Colonic mucosa (tissue), 4 donors: ENCODE measurements around the gene FXYD3. TPM values are rescaled to one million over a fixed set of nuclear protein-coding genes. Genes with fewer than 3 reads are reported as not detected.

Experiments
- DNase-seq: peaks from one replicate; pipeline ENCODE4 v3.0.0-alpha.2; 2020
- H3K27ac ChIP-seq: fragments of 200-600 bp; one replicate; pipeline ENCODE4 v1.8.0; 2021
- H3K27me3 ChIP-seq: fragments of 200-600 bp; one replicate; pipeline ENCODE4 v1.8.0; 2021
- H3K36me3 ChIP-seq: fragments of 200-600 bp; one replicate; pipeline ENCODE4 v1.8.0; 2021
- H3K4me1 ChIP-seq: fragments of 200-600 bp; one replicate; pipeline ENCODE4 v1.8.0; 2021; ENCODE audit warnings: mild to moderate bottlenecking
- H3K4me3 ChIP-seq: fragments of 200-600 bp; one replicate; pipeline ENCODE4 v1.8.0; 2021
- H3K9ac ChIP-seq, 2 donors: one replicate each; pipeline ENCODE4 v1.7.0; 2013; ENCODE audit warnings: control low read depth in 2 of 2, low read depth in 2 of 2, low read length in 2 of 2
- H3K9me3 ChIP-seq: fragments of 200-600 bp; one replicate; pipeline ENCODE4 v1.8.0; 2021
- intact Hi-C: fragments of 100-400 bp; cut with DNase I; formaldehyde crosslinking; loops from one replicate; pipeline ENCODE4 v1.14.1; 2022
- total RNA-seq, 2 donors: library from RNA; stranded (reverse); fragmentation: NEBNext Ultra II Directional in 1 of 2; extraction: Animal tissue kit (Norgen Biotek cat#: 25700) in 1 of 2; gene quantifications; one replicate each; pipeline ENCODE4 v1.2.1, GENCODE V29; 2021
- TF ChIP-seq, protein P1 (sequence below): fragments of 200-600 bp; IDR thresholded peaks from one replicate; pipeline ENCODE4 v1.8.0; 2022; ENCODE audit warnings: antibody characterized with exemption, mild to moderate bottlenecking
- donor health status: healthy.
- donor health status: DM: no; HTN: no; CAD: no.
- donor health status: DM: no; HTN: no; CAD: no.

Gene FXYD3
- total RNA-seq, 2 donors from 2014 or later = 1,386 to 2,836 TPM

- H3K4me3 ChIP-seq = peak overlapping the region; percentile 53
- peak overlapping the region; percentile 73 to 97 for H3K9ac ChIP-seq
- H3K27me3 ChIP-seq = no peaks in the 10 kb centered on the region
- intact Hi-C loops = no loop called here
- no peaks in the 10 kb centered on the region for H3K9me3 ChIP-seq
- peak overlapping the region; percentile 92 for H3K27ac ChIP-seq
- TF ChIP-seq, protein P1, sequence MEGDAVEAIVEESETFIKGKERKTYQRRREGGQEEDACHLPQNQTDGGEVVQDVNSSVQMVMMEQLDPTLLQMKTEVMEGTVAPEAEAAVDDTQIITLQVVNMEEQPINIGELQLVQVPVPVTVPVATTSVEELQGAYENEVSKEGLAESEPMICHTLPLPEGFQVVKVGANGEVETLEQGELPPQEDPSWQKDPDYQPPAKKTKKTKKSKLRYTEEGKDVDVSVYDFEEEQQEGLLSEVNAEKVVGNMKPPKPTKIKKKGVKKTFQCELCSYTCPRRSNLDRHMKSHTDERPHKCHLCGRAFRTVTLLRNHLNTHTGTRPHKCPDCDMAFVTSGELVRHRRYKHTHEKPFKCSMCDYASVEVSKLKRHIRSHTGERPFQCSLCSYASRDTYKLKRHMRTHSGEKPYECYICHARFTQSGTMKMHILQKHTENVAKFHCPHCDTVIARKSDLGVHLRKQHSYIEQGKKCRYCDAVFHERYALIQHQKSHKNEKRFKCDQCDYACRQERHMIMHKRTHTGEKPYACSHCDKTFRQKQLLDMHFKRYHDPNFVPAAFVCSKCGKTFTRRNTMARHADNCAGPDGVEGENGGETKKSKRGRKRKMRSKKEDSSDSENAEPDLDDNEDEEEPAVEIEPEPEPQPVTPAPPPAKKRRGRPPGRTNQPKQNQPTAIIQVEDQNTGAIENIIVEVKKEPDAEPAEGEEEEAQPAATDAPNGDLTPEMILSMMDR = no peak
- DNase-seq = no peak
- H3K4me1 ChIP-seq = peaks cover 8% of the 10 kb centered on the region
- H3K36me3 ChIP-seq = no peaks in the 10 kb centered on the region
Observed at GRCh38 chr19:35119578-35120155, 4.0 kb downstream of the FXYD3 start.

DNA sequence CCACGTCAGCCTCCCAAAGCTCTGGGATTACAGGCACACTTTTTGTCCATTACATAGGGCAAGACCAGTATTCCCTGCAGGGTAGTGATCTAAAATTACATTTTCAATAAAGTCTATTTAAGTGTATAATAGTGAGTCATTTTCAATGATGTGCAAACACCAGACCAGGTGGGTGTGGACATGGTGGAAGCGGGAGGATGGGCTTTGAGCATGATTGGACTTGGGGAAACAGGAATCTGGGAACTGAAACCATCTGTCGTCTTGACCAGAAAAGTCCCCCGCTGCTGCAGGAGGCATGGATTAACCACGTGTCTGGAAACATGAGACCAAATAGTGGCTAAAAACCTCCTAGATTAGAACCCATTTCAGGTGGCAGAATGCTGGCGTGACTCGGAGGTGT lies 4.9 kb downstream of the FXYD3 start:
- intact Hi-C loops = no loop called here
- Histone ChIP-seq H3K4me3 (peak overlapping the region; percentile 10), H3K4me1 (peaks cover 13% of the 10 kb centered on the region), H3K9ac (peak overlapping the region in 1 of 2 donors; percentile 80), H3K27me3 (no peaks in the 10 kb centered on the region), H3K27ac (peak overlapping the region; percentile 92), H3K36me3 (no peaks in the 10 kb centered on the region), H3K9me3 (no peaks in the 10 kb centered on the region)
- DNase-seq = peak; percentile 70
- TF ChIP-seq, protein P1 = no peak

GRCh38 chr19:35120898-35121297 lies 5.3 kb downstream of the FXYD3 start:
- DNase-seq = peak; percentile 80
- no peaks in the 10 kb centered on the region for H3K27me3 ChIP-seq
- peak overlapping the region; percentile 92 for H3K27ac ChIP-seq
- peak overlapping the region; percentile 10 for H3K4me3 ChIP-seq
- peak overlapping the region in 1 of 2 donors; percentile 80 for H3K9ac ChIP-seq
- no peaks in the 10 kb centered on the region for H3K36me3 ChIP-seq
- peaks cover 17% of the 10 kb centered on the region for H3K4me1 ChIP-seq
- intact Hi-C loops = no loop called here
- TF ChIP-seq, protein P1 = no peak
- H3K9me3 ChIP-seq = no peaks in the 10 kb centered on the region

- Histone ChIP-seq H3K4me3 (no peak overlapping the region), H3K27me3 (no peaks in the 10 kb centered on the region), H3K9ac (peak overlapping the region in 1 of 2 donors; percentile 84), H3K4me1 (peaks cover 25% of the 10 kb centered on the region), H3K9me3 (no peaks in the 10 kb centered on the region), H3K36me3 (no peaks in the 10 kb centered on the region), H3K27ac (peak overlapping the region; percentile 92)
- no peak for DNase-seq
- intact Hi-C loops = no loop called here
- TF ChIP-seq, protein P1 = no peak
Observed at GRCh38 chr19:35122687-35123551, 7.3 kb downstream of the FXYD3 start.

- Histone ChIP-seq H3K4me1 (peaks cover 29% of the 10 kb centered on the region), H3K4me3 (no peak overlapping the region), H3K27me3 (no peaks in the 10 kb centered on the region), H3K27ac (peak overlapping the region; percentile 92), H3K9ac (peak overlapping the region in 1 of 2 donors; percentile 84), H3K36me3 (no peaks in the 10 kb centered on the region), H3K9me3 (no peaks in the 10 kb centered on the region)
- TF ChIP-seq, protein P1 = no peak
- DNase-seq = peak; percentile 71
- intact Hi-C loops = no loop called here
Observed at GRCh38 chr19:35123573-35123972, 8.0 kb downstream of the FXYD3 start.
